A673 (cell line): ENCODE results near the gene CLEC4M. TPM values are rescaled to one million over a fixed set of nuclear protein-coding genes. Genes with fewer than 3 reads are reported as not detected.

Source experiments
- BruUV-seq: library from RNA; stranded (reverse); fragments of 400-500 nt; replicated peaks from 2 replicates; lab custom pipeline; 2021; lab: Mats Ljungman, UMichigan
- CTCF ChIA-PET: fragments of 300-600 bp; sonication (Branson Sonifier 250); formaldehyde crosslinking; loops from one replicate; lab custom pipeline; 2022; ENCODE audit warnings: antibody characterized with exemption; lab: Charles Lee
- POLR2A ChIA-PET: fragments of 300-600 bp; sonication (Branson Sonifier 250); formaldehyde crosslinking; loops from one replicate; lab custom pipeline; 2022; ENCODE audit warnings: antibody characterized with exemption; ENCODE audit not compliant: low non-redundant PET; lab: Charles Lee
- DNase-seq: peaks from one replicate; pipeline ENCODE4 v3.0.0-alpha.2; 2015; ENCODE audit warnings: low spot score
- H3K27ac ChIP-seq: fragments of 200-600 bp; sonication (generic); 2 replicates; pipeline ENCODE4 v1.5.1; 2016; ENCODE audit warnings: mixed run types, low read depth, mild to moderate bottlenecking, mixed read lengths, antibody characterized with exemption, low read length; ENCODE audit not compliant: poor library complexity, severe bottlenecking
- H3K27me3 ChIP-seq: fragments of 200-600 bp; sonication (generic); replicated peaks from 2 replicates; pipeline ENCODE4 v1.6.1; 2017; ENCODE audit warnings: mixed run types, low read depth, mild to moderate bottlenecking, mixed read lengths, antibody characterized with exemption, low read length; ENCODE audit not compliant: insufficient read depth, poor library complexity
- H3K36me3 ChIP-seq: fragments of 200-600 bp; sonication (generic); 2 replicates; pipeline ENCODE4 v1.6.1; 2016; ENCODE audit warnings: mixed run types, mild to moderate bottlenecking, mixed read lengths, antibody characterized with exemption, low read length; ENCODE audit not compliant: insufficient read depth, poor library complexity, severe bottlenecking
- H3K4me1 ChIP-seq: fragments of 200-600 bp; sonication (generic); 2 replicates; pipeline ENCODE4 v1.6.1; 2017; ENCODE audit warnings: mixed run types, mild to moderate bottlenecking, mixed read lengths, antibody characterized with exemption, low read length; ENCODE audit not compliant: insufficient read depth, poor library complexity, severe bottlenecking
- H3K4me3 ChIP-seq: fragments of 200-600 bp; sonication (generic); 2 replicates; pipeline ENCODE4 v1.5.1; 2016; ENCODE audit warnings: low read depth, mixed run types, mild to moderate bottlenecking, mixed read lengths, low read length; ENCODE audit not compliant: poor library complexity, severe bottlenecking
- H3K9me3 ChIP-seq: fragments of 200-600 bp; sonication (generic); 2 replicates; pipeline ENCODE4 v1.6.1; 2016; ENCODE audit warnings: mixed run types, low read depth, mild to moderate bottlenecking, mixed read lengths, antibody characterized with exemption, low read length; ENCODE audit not compliant: poor library complexity, severe bottlenecking
- CTCF ChIP-seq: fragments of 300-800, 200-600 bp; sonication (generic); conservative IDR thresholded peaks from 2 replicates; pipeline ENCODE4 v1.5.1; 2017; ENCODE audit warnings: low read depth, mild to moderate bottlenecking, antibody characterized with exemption, low read length, moderate library complexity, mixed read lengths
- EZH2 ChIP-seq: fragments of 200-600 bp; sonication (generic); IDR thresholded peaks from 2 replicates; pipeline ENCODE4 v1.6.1; 2017; ENCODE audit warnings: borderline replicate concordance, low read depth, mild to moderate bottlenecking, mixed read lengths, antibody characterized with exemption, low read length; ENCODE audit not compliant: poor library complexity, severe bottlenecking
- intact Hi-C: fragments of 100-400 bp; cut with micrococcal nuclease; formaldehyde crosslinking; loops from one replicate; pipeline ENCODE4 v1.10.0; 2022; ENCODE audit not compliant: unreplicated experiment
- total RNA-seq: library from RNA; stranded (reverse); gene quantifications from 2 replicates; pipeline ENCODE4 v1.2.3, GENCODE V29; 2021

The CLEC4M gene
- total RNA-seq, 1 experiment from 2014 or later = not detected

GRCh38 chr19:7781157-7781556 lies 18.1 kb downstream of the CLEC4M start:
- peaks cover 18% of the 10 kb centered on the region for H3K27me3 ChIP-seq
- H3K9me3 ChIP-seq = no peaks in the 10 kb centered on the region
- ChIA-PET POLR2A (no interaction called here), CTCF (interaction anchor here (1.0 kb wide), 1 partner anchor 213 kb away, joined by 4 read pairs; no protein-coding TSS in a partner anchor)
- H3K36me3 ChIP-seq = no peaks in the 10 kb centered on the region
- no peak overlapping the region for H3K4me3 ChIP-seq
- DNase-seq = no peak
- TF ChIP-seq EZH2 = no peak
- TF ChIP-seq CTCF = no peak
- H3K27ac ChIP-seq = no peak overlapping the region
- intact Hi-C loops = no loop called here
- H3K4me1 ChIP-seq = peaks cover 3% of the 10 kb centered on the region
- no TSS peak for BruUV-seq

- Histone ChIP-seq H3K27me3 (peaks cover 40% of the 10 kb centered on the region), H3K4me1 (no peaks in the 10 kb centered on the region), H3K4me3 (no peak overlapping the region), H3K27ac (no peak overlapping the region), H3K9me3 (no peaks in the 10 kb centered on the region), H3K36me3 (no peaks in the 10 kb centered on the region)
- ChIA-PET CTCF (no interaction called here), POLR2A (no interaction called here)
- intact Hi-C loops = no loop called here
- DNase-seq = no peak
- TF ChIP-seq CTCF = no peak
- TF ChIP-seq EZH2 = no peak
- BruUV-seq = no TSS peak
These were observed 21.0 kb downstream of the CLEC4M start for GRCh38 chr19:7783991-7784423.

- CTCF ChIA-PET = no interaction called here
- no peaks in the 10 kb centered on the region for H3K36me3 ChIP-seq
- BruUV-seq = no TSS peak
- TF ChIP-seq EZH2 (no peak), CTCF (no peak)
- no peaks in the 10 kb centered on the region for H3K4me1 ChIP-seq
- intact Hi-C loops = no loop called here
- H3K27me3 ChIP-seq = peaks cover 48% of the 10 kb centered on the region
- no peak overlapping the region for H3K4me3 ChIP-seq
- POLR2A ChIA-PET = no interaction called here
- H3K9me3 ChIP-seq = no peaks in the 10 kb centered on the region
- DNase-seq = no peak
- H3K27ac ChIP-seq = no peak overlapping the region
These were observed 21.8 kb downstream of the CLEC4M start for GRCh38 chr19:7784856-7785255.
